Tibial nerve (tissue), 4 donors: ENCODE data around the gene ESRRB. TPM values are rescaled to one million over a fixed set of nuclear protein-coding genes. Genes with fewer than 3 reads are reported as not detected.

ENCODE experiments used
- DNase-seq, 2 donors: peaks; one replicate each; pipeline ENCODE4 v3.0.0-alpha.2; 2019; ENCODE audit warnings: low spot score in 2 of 2
- H3K27ac ChIP-seq, 4 donors: fragments of 200-600 bp; sonication (generic) in 3 of 4; one replicate each; pipeline ENCODE4 v1.5.1; 2017 to 2019; ENCODE audit warnings: mild to moderate bottlenecking in 1 of 4
- H3K27me3 ChIP-seq, 2 donors: fragments of 200-600 bp; sonication (generic) in 1 of 2; one replicate each; pipeline versions ENCODE4 v1.5.1 to v1.6.0; 2017 to 2019
- H3K36me3 ChIP-seq, 3 donors: fragments of 200-600 bp; sonication (generic); one replicate each; pipeline ENCODE4 v1.5.1; 2018 to 2019
- H3K4me1 ChIP-seq, 4 donors: fragments of 200-600 bp; sonication (generic) in 3 of 4; one replicate each; pipeline ENCODE4 v1.5.1; 2017 to 2019
- H3K4me3 ChIP-seq, 4 donors: fragments of 200-600 bp; sonication (generic) in 3 of 4; one replicate each; pipeline ENCODE4 v1.5.1; 2017 to 2019; ENCODE audit warnings: mild to moderate bottlenecking in 1 of 4, moderate library complexity in 1 of 4
- H3K9me3 ChIP-seq, 4 donors: fragments of 200-600 bp; sonication (generic) in 3 of 4; one replicate each; pipeline ENCODE4 v1.5.1; 2017 to 2019
- EP300 ChIP-seq, 2 donors: sonication (generic); formaldehyde crosslinking; IDR thresholded peaks; one replicate each; pipeline ENCODE4 v1.6.1; 2017; ENCODE audit warnings: antibody characterized with exemption in 2 of 2, mild to moderate bottlenecking in 1 of 2
- POLR2A ChIP-seq, 2 donors: fragments of 450-650 bp; IDR thresholded peaks; one replicate each; pipeline ENCODE4 v1.6.1; 2017; ENCODE audit warnings: antibody characterized with exemption in 2 of 2, mild to moderate bottlenecking in 2 of 2, moderate library complexity in 2 of 2
- WGBS, 2 donors: methylation state at CpG; one replicate each; pipeline ENCODE4 v1.1.5; 2018; 5-methylcytosine and 5-hydroxymethylcytosine counted together
- total RNA-seq, 4 donors: library from RNA; depleted of rRNA; stranded (reverse); fragments of >200 nt; gene quantifications; one replicate each; pipeline ENCODE4 v1.1.0, GENCODE V29; 2016
- TF ChIP-seq, protein P1 (sequence below), 5 experiments: fragments of 200-600 bp in 3 of 5; fragments of 450-650 bp in 2 of 5; sonication (generic) in 3 of 5; IDR thresholded peaks; one replicate each; pipeline ENCODE4 v1.5.1; 2016 to 2019; ENCODE audit warnings: antibody characterized with exemption in 5 of 5, mild to moderate bottlenecking in 3 of 5, moderate library complexity in 2 of 5

ESRRB gene
- total RNA-seq, 4 donors from 2014 or later = 0.87 to 1.5 TPM; not detected in 2

DNA sequence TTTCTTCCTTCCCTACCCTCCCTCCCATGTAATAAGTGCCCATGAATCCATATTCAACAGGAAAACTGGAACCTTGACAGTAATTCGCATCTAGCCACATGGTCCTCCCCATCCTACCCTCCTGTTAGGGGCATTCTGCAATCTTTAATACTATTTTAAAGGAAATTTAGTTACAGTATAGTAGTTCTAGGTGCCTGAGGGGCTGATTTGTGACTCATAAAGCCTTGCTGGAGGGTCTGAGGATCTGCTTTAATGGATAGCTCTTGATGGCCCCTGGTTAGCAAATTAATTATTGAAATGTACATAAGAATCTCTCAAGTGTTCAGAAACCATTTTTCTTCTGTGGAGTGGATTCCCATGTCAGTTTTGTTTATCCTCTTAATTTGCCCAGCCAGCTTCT lies 54.1 kb downstream of the ESRRB start:
- H3K27me3 ChIP-seq = no peaks in the 10 kb centered on the region
- H3K4me1 ChIP-seq = no peaks in the 10 kb centered on the region
- H3K9me3 ChIP-seq = peaks cover 0 to 5% (median 0%) of the 10 kb centered on the region in 4 donors
- TF ChIP-seq, protein P1, sequence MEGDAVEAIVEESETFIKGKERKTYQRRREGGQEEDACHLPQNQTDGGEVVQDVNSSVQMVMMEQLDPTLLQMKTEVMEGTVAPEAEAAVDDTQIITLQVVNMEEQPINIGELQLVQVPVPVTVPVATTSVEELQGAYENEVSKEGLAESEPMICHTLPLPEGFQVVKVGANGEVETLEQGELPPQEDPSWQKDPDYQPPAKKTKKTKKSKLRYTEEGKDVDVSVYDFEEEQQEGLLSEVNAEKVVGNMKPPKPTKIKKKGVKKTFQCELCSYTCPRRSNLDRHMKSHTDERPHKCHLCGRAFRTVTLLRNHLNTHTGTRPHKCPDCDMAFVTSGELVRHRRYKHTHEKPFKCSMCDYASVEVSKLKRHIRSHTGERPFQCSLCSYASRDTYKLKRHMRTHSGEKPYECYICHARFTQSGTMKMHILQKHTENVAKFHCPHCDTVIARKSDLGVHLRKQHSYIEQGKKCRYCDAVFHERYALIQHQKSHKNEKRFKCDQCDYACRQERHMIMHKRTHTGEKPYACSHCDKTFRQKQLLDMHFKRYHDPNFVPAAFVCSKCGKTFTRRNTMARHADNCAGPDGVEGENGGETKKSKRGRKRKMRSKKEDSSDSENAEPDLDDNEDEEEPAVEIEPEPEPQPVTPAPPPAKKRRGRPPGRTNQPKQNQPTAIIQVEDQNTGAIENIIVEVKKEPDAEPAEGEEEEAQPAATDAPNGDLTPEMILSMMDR (IDR thresholded peaks at IDR 0.05) = no peak
- TF ChIP-seq POLR2A (IDR thresholded peaks at IDR 0.05) = no peak
- TF ChIP-seq EP300 (IDR thresholded peaks at IDR 0.05) = no peak
- H3K36me3 ChIP-seq = no peaks in the 10 kb centered on the region
- no peak for DNase-seq
- 86 to 89% methylated on average over 1 of the region's 1 CpG for WGBS, 2 donors
- no peak overlapping the region for H3K27ac ChIP-seq
- H3K4me3 ChIP-seq = no peak overlapping the region

DNA sequence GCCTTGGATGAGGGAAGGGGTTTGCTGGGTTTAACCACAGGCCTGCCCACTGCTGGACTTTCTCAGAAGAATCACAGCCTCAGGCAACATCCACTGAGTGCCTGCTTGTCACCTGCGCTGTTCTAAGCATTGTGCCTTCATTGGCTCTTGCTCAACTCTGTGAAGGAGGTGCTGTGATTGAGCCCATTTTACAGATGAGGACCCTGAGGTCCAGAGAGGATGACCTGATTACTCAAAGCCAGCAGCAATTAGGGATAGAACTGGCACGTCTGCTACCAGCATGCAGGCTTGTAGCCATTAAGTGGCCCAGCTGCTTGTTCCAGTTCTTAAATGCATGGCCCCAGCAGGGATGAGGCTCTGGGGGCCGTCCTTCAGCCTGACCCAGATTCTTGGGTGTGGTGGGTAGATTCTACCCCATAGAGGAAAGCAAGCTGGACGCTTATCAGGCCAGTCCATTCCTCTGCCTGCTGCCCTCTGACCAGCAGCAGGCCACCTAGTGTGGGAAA lies 54.6 kb downstream of the ESRRB start:
- WGBS, 2 donors = 82 to 100% methylated on average over 2 to 4 of the region's 4 CpGs
- no peaks in the 10 kb centered on the region for H3K36me3 ChIP-seq
- H3K9me3 ChIP-seq = peaks cover 0 to 5% (median 0%) of the 10 kb centered on the region in 4 donors
- H3K4me3 ChIP-seq = no peak overlapping the region
- no peak overlapping the region for H3K27ac ChIP-seq
- H3K4me1 ChIP-seq = no peaks in the 10 kb centered on the region
- TF ChIP-seq POLR2A (IDR thresholded peaks at IDR 0.05) = no peak
- TF ChIP-seq EP300 (IDR thresholded peaks at IDR 0.05) = no peak
- TF ChIP-seq, protein P1 (IDR thresholded peaks at IDR 0.05) = no peak
- no peak for DNase-seq
- no peaks in the 10 kb centered on the region for H3K27me3 ChIP-seq

DNA sequence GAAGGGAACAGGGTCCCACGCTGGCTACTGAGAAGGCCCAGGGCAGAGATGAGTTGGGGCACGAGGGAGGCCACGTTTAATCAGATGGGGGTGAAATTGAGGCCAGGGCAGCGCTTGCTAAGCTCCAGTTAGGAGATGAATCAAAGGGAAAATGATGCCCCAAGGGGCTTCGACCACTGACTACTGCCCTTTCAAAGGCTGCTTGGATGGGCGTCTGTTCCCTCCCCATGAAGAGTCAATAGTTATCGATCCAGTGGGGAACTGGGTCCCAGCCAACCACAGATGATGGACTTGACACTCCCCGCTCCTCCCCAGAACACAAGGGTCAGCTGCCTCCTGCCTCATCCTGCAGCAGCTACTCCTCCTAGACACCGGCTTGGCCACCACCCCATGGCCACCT lies 55.6 kb downstream of the ESRRB start:
- Histone ChIP-seq H3K27ac (no peak overlapping the region), H3K27me3 (no peaks in the 10 kb centered on the region)
- TF ChIP-seq EP300 (IDR thresholded peaks at IDR 0.05) (no peak), POLR2A (IDR thresholded peaks at IDR 0.05) (no peak)
- TF ChIP-seq, protein P1 (IDR thresholded peaks at IDR 0.05) = no peak

DNA sequence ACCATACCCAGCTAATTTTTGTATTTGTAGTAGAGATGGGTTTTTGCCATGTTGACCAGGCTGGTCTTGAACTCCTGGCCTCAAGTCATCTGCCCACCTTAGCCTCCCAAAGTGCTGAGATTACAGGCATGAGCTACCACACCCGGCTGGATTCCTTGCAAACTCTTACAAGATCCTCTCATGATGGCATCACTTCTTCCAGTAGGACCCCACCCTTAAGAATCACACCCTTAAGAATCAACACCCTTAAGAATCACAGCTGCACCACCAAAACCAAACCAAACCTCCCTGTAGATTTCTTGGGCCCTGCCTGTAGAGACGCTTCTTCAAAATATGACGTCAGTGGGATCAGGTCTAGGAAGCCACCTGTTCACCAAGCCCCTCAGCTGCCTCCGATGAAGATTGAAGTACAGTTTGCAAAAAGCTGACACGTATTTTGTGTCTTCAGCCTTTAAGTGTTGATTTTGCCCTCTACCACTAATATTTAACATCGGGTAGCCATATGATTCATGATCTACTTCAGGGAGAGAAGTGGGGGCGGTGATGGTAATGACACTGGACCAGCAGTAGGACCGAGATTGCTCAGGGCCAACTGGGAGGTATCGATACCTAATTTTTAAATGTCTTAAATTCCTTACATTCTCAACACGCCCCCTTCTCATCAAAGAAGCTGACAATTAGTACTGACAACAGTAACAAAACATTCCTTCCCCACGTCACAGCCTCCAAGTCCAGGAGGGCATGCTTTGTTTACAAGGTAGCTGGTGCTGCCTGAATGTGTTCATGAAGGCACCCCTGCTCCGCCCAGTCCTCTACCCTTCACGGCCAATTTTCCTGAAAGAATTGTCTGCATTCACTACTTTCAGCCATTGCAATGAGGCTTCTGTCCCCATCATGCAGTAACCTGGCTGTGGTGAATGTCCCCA lies 57.2 kb downstream of the ESRRB start:
- Histone ChIP-seq H3K27me3 (no peaks in the 10 kb centered on the region), H3K27ac (no peak overlapping the region), H3K4me3 (no peak overlapping the region), H3K36me3 (no peaks in the 10 kb centered on the region), H3K4me1 (no peaks in the 10 kb centered on the region), H3K9me3 (no peaks in the 10 kb centered on the region)
- no peak for TF ChIP-seq EP300 (IDR thresholded peaks at IDR 0.05)
- no peak for TF ChIP-seq POLR2A (IDR thresholded peaks at IDR 0.05)
- TF ChIP-seq, protein P1 (IDR thresholded peaks at IDR 0.05) = no peak
- WGBS, 2 donors = 67 to 68% methylated on average over 13 of the region's 13 CpGs
- DNase-seq = no peak

More for the DNA sequence above, 55.6 kb downstream of the ESRRB start:
- H3K4me1 ChIP-seq = no peaks in the 10 kb centered on the region
- 58 to 74% methylated on average over 9 of the region's 9 CpGs for WGBS, 2 donors
- H3K9me3 ChIP-seq = no peaks in the 10 kb centered on the region
- no peaks in the 10 kb centered on the region for H3K36me3 ChIP-seq
- no peak for DNase-seq
- no peak overlapping the region for H3K4me3 ChIP-seq

DNA sequence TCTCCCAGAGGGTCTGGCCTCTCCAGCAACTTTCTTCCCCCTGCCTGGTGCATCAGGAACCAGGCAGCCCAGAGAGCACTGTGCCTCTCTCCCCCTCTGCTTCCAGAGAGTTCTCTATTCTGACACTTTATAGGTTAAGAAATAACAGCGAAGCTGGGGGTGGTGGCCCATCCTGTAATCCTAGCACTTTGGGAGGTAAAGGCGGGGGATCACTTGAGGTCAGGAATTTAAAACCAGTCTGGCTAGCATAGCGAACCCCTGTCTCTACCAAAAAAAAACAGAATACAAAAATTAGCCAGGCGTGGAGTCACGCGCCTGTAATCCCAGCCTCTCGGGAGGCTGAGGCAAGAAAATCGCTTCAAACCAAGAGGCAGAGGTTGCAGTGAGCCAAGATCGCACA lies 58.3 kb downstream of the ESRRB start:
- no peak overlapping the region for H3K27ac ChIP-seq
- DNase-seq = no peak
- WGBS, 2 donors = 57 to 69% methylated on average over 9 of the region's 9 CpGs
- H3K4me1 ChIP-seq = no peaks in the 10 kb centered on the region
- H3K27me3 ChIP-seq = no peaks in the 10 kb centered on the region
- no peak for TF ChIP-seq POLR2A (IDR thresholded peaks at IDR 0.05)
- no peak for TF ChIP-seq EP300 (IDR thresholded peaks at IDR 0.05)
- TF ChIP-seq, protein P1 (IDR thresholded peaks at IDR 0.05) = no peak
- peaks cover 0 to 3% (median 0%) of the 10 kb centered on the region in 4 donors for H3K9me3 ChIP-seq
- H3K36me3 ChIP-seq = no peaks in the 10 kb centered on the region
- no peak overlapping the region for H3K4me3 ChIP-seq
